DOHH2 (cell line): ENCODE results near the gene GINS2.

Experiments
- H3F3A ChIP-seq: fragments of 200-600 bp; sonication (generic), shearing (Covaris generic); 2 replicates; pipeline ENCODE4 v1.6.0; 2016; ENCODE audit warnings: antibody characterized with exemption, mild to moderate bottlenecking; ENCODE audit not compliant: control insufficient read depth, insufficient read depth
- H3K27ac ChIP-seq: fragments of 200-600 bp; sonication (generic); 2 replicates; pipeline ENCODE4 v1.5.1; 2014; ENCODE audit warnings: low read depth, mild to moderate bottlenecking, low read length, moderate library complexity
- H3K27me3 ChIP-seq: fragments of 200-600 bp; sonication (generic); 2 replicates; pipeline ENCODE4 v1.6.1; 2014; ENCODE audit warnings: mild to moderate bottlenecking, low read length, mixed read lengths; ENCODE audit not compliant: control insufficient read depth
- H3K36me3 ChIP-seq: fragments of 200-600 bp; sonication (generic); 2 replicates; pipeline ENCODE4 v1.6.1; 2014; ENCODE audit warnings: mild to moderate bottlenecking, low read length, moderate library complexity, mixed read lengths; ENCODE audit not compliant: control insufficient read depth
- H3K4me1 ChIP-seq: fragments of 200-600 bp; sonication (generic); 2 replicates; pipeline ENCODE4 v1.6.1; 2014; ENCODE audit warnings: mild to moderate bottlenecking, low read length, mixed read lengths; ENCODE audit not compliant: control insufficient read depth
- H3K4me2 ChIP-seq: fragments of 200-600 bp; sonication (generic); 2 replicates; pipeline ENCODE4 v1.6.0; 2014; ENCODE audit warnings: mild to moderate bottlenecking, low read length, moderate library complexity
- H3K4me3 ChIP-seq: fragments of 200-600 bp; sonication (generic); 2 replicates; pipeline ENCODE4 v1.5.1; 2014; ENCODE audit warnings: mild to moderate bottlenecking, low read length, mixed read lengths
- H3K79me2 ChIP-seq: fragments of 200-600 bp; sonication (generic); 2 replicates; pipeline ENCODE4 v1.6.1; 2014; ENCODE audit warnings: mild to moderate bottlenecking, low read length, mixed read lengths; ENCODE audit not compliant: control insufficient read depth
- H3K9me2 ChIP-seq: fragments of 200-600 bp; sonication (generic); replicated peaks from 2 replicates; pipeline ENCODE4 v1.6.1; 2014; ENCODE audit warnings: mild to moderate bottlenecking, low read length, mixed read lengths; ENCODE audit not compliant: control insufficient read depth
- H3K9me3 ChIP-seq: fragments of 200-600 bp; sonication (generic); 2 replicates; pipeline ENCODE4 v1.6.1; 2014; ENCODE audit warnings: antibody characterized with exemption, low read length, mixed read lengths; ENCODE audit not compliant: control insufficient read depth, insufficient read depth
- H4K20me1 ChIP-seq: fragments of 200-600 bp; sonication (generic); 2 replicates; pipeline ENCODE4 v1.6.0; 2014; ENCODE audit warnings: low read depth, mild to moderate bottlenecking, antibody characterized with exemption, low read length, moderate library complexity; ENCODE audit not compliant: control insufficient read depth, insufficient read depth
- EZH2phosphoT487 ChIP-seq: fragments of 200-600 bp; sonication (generic); IDR thresholded peaks from 2 replicates; pipeline ENCODE4 v1.6.1; 2017; ENCODE audit warnings: borderline replicate concordance, mild to moderate bottlenecking, antibody characterized with exemption, low read length, moderate library complexity, mixed read lengths
- TF ChIP-seq, protein P1 (sequence below): fragments of 200-600 bp; sonication (generic); IDR thresholded peaks from one replicate; pipeline ENCODE4 v1.5.1; 2014; ENCODE audit warnings: antibody characterized with exemption, mild to moderate bottlenecking, low read depth, low read length; ENCODE audit not compliant: poor library complexity, severe bottlenecking

The GINS2 gene

DNA sequence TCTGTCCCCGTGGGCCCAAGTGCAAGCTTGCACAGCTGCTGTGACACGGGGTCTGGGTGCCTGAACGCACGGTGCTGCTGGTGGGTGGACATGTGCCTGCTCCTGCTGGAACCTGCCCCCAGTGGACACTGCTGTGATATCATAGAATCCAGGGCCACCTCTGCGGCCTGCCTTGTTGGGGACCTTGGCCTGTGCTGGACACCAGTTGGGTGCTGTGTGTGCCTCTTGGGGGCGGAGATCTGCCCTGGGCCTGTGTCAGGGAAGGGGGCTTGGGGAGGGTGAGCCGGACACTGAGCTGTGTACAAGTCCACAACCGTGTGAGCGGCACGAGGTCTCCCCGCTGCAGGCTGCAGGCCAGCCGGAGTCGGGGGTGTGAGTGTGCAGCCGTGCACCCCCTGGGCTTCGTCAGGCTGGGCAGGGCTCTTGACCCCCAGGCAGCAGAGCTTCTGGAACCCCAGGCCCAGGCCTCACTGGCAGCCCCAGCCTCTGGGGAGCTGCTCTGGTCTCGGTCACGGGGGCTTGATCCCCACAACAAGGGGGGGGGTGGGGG, 42.3 kb downstream of the GINS2 start:
- no peaks in the 10 kb centered on the region for H3K9me2 ChIP-seq
- 0 out of 2 replicates have a peak, but pooled peaks cover 3% of the 10 kb centered on the region for H4K20me1 ChIP-seq
- H3K79me2 ChIP-seq = peaks cover 12% of the 10 kb centered on the region
- H3K36me3 ChIP-seq = no peaks in the 10 kb centered on the region; the same call in 1 of the 2 replicates
- no peaks in the 10 kb centered on the region for H3K9me3 ChIP-seq
- TF ChIP-seq, protein P1, sequence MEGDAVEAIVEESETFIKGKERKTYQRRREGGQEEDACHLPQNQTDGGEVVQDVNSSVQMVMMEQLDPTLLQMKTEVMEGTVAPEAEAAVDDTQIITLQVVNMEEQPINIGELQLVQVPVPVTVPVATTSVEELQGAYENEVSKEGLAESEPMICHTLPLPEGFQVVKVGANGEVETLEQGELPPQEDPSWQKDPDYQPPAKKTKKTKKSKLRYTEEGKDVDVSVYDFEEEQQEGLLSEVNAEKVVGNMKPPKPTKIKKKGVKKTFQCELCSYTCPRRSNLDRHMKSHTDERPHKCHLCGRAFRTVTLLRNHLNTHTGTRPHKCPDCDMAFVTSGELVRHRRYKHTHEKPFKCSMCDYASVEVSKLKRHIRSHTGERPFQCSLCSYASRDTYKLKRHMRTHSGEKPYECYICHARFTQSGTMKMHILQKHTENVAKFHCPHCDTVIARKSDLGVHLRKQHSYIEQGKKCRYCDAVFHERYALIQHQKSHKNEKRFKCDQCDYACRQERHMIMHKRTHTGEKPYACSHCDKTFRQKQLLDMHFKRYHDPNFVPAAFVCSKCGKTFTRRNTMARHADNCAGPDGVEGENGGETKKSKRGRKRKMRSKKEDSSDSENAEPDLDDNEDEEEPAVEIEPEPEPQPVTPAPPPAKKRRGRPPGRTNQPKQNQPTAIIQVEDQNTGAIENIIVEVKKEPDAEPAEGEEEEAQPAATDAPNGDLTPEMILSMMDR = no peak
- no peak for TF ChIP-seq EZH2phosphoT487
- no peak overlapping the region for H3K4me2 ChIP-seq
- no peak overlapping the region for H3K4me3 ChIP-seq
- H3F3A ChIP-seq = no peaks in the 10 kb centered on the region
- no peaks in the 10 kb centered on the region for H3K27me3 ChIP-seq
- peaks cover 10% of the 10 kb centered on the region for H3K4me1 ChIP-seq
- no peak overlapping the region for H3K27ac ChIP-seq

DNA sequence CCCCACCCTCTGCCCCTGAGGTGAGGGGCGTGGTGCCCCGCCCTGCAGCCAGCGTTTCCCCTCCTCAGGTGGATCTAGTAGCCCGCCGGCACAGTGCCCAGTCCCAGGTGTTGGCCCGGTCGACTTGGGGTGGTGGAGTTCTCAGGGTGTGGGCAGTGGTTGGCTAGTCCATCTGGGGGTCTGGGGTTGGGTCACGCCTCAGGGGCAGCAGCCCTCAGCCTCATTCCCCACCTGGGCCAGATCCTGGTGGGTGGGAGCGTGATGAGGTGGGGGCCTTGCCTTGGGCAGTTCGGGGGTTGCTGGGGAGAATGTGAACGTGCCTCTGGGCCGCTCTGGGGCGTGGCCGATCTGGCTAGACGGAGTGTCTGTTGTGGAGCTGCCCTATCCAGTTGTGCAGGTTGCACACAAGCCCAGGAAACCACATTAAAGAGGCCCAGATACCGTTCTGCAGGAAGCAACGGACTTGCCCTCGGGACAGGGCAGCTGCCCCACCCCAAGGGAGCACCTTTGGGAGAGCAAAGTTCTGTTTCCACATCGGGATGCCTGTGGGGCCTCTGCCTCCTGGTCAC, 43.6 kb downstream of the GINS2 start:
- H3K4me2 ChIP-seq = no peak overlapping the region
- H3K36me3 ChIP-seq = no peaks in the 10 kb centered on the region; the same call in 1 of the 2 replicates
- H3K4me1 ChIP-seq = peaks cover 10% of the 10 kb centered on the region
- TF ChIP-seq, protein P1 = no peak
- no peak for TF ChIP-seq EZH2phosphoT487
- no peak overlapping the region for H3K4me3 ChIP-seq
- no peak overlapping the region for H3K27ac ChIP-seq
- H3K79me2 ChIP-seq = peaks cover 21% of the 10 kb centered on the region
- no peaks in the 10 kb centered on the region for H3K9me2 ChIP-seq
- no peaks in the 10 kb centered on the region for H3F3A ChIP-seq
- no peaks in the 10 kb centered on the region for H3K27me3 ChIP-seq
- no peaks in the 10 kb centered on the region for H3K9me3 ChIP-seq
- H4K20me1 ChIP-seq = 0 out of 2 replicates have a peak, but pooled peaks cover 3% of the 10 kb centered on the region

DNA sequence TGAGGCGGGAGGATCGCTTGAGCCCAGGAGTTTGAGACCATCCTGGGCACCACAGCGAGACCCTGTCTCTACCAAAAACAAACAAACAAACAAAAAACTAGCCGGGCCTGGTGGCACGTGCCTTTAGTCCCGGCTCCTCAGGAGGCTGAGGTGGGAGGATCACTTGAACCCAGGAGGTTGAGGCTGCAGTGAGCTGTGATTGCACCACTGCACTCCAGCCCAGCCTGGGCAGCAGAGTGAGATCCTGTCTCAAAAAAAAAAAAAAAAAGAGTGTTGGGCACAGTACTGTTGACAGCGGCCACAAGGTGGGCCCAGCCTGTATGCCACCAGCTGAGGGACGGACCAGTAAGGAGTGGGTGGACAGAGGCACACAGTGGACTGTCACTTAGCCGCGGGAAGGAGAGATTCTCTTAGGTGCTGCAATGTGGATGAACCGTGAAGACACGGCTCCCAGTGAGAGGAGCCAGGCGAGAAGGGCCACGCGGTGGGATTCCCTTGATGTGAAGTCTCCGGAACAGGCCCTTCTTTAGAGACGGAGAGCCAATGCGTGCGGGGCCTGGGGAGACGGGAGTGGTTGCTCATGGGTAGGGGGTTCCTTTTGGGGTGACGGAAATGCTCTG, 44.6 kb downstream of the GINS2 start:
- TF ChIP-seq, protein P1 = no peak
- no peak for TF ChIP-seq EZH2phosphoT487
- no peak overlapping the region for H3K4me2 ChIP-seq
- peaks cover 4% of the 10 kb centered on the region for H3K4me1 ChIP-seq
- H3K9me2 ChIP-seq = no peaks in the 10 kb centered on the region
- H3K36me3 ChIP-seq = no peaks in the 10 kb centered on the region; the same call in 1 of the 2 replicates
- peaks cover 26% of the 10 kb centered on the region for H3K79me2 ChIP-seq
- H3K4me3 ChIP-seq = no peak overlapping the region
- no peaks in the 10 kb centered on the region for H3K27me3 ChIP-seq
- H3K9me3 ChIP-seq = no peaks in the 10 kb centered on the region
- H3K27ac ChIP-seq = no peak overlapping the region
- H4K20me1 ChIP-seq = 0 out of 2 replicates have a peak, but pooled peaks cover 3% of the 10 kb centered on the region
- H3F3A ChIP-seq = no peaks in the 10 kb centered on the region
